SKM-1 (cell line): ENCODE data around the gene MALRD1.
"Not testable (repeated sequence)": the region's sequence is repeated elsewhere in the genome, so short reads cannot be mapped to it uniquely, and the experiment has no call there.

ENCODE experiments used
- DNase-seq: peaks from one replicate; lab custom pipeline; 2025; ENCODE audit not compliant: unreplicated experiment; lab: John Stamatoyannopoulos, UW

MALRD1 gene

DNA sequence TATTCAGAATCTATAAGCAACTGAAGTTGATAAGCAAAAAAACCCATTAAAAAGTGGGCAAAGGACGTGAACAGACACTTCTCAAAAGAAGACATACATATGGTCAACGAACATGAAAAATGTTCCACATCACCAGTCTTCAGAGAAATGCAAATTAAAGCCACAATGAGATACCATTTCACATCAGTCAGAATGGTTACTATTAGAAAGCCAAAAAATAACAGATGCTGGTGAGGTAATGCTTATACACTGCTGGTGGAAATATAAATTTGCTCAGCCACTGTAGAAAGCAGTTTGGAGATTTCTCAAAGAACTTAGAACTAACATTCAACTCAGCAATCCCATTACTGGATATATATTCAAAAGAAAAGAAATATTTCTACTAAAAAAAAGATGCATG lies 434.8 kb downstream of the MALRD1 start:
- no peak for DNase-seq

DNA sequence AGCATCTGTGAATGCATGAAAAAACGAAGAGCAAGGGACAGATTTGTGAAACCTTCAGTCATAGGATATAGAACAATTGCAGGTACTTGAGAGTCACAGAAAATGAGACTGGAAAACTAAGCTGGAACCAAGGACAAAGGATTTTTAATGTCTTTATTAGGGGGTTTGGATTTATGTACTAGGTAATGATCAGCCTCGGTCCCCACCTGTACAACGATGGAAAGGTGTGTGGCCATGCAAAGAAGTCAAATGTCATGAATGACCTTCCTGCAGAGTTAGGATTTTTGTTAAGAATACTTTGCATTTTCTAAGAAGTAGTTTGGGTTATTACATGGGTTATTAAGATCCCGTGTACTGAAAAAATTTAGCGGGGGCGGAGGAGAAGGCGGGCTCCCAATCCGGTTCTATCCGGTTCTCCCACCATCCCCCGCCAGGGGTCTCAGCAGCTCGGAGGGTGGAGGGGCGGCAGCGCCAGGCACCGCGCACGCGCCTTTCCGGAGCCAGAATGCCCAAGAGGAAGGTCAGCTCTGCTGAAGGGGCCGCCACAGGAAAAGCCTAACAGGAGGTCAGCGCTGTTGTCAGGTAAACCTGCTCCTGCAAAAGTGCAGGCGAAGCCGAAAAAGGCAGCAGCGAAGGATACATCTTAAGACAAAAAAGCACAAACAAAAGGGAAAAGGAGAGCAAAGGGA lies 440.1 kb downstream of the MALRD1 start:
- no peak for DNase-seq

DNA sequence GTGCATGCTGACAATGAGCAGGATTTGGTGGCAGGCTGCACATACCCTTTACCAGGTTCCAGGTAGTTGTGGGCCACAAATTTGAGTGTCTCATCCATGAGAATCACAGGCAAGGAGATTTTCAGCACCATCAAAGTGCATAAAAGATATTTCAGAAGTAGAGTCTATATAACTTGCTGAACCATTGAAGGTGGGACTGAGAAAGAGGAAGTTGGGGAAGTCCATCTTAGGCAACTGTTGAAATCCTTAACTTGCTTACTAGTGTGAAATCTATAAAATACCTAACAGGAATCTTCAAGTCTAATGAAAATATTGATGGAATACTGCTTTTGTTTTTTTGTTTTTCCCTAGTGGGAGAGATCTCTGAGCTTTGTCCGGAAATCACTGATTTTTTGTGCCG lies 442.6 kb downstream of the MALRD1 start:
- DNase-seq = peak; percentile 19

DNA sequence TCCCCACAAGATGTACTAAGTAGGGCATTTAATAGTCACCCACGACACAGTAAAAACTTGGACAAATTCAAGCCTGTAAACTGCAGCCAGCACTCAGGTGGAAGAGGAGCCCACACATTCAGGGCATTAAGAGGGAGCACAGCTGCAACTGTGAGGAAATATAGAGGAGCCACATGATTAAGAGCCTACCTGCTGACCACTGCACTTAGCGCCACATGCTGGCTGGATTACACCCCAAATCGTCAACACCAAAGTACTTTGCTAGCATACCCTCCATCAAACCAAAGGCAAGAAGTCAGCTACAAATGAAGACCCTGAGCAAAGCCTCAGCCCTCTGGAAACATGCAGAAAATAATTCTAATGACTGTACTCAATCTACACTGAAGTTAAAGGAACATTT lies 445.3 kb downstream of the MALRD1 start:
- DNase-seq = no peak

DNA sequence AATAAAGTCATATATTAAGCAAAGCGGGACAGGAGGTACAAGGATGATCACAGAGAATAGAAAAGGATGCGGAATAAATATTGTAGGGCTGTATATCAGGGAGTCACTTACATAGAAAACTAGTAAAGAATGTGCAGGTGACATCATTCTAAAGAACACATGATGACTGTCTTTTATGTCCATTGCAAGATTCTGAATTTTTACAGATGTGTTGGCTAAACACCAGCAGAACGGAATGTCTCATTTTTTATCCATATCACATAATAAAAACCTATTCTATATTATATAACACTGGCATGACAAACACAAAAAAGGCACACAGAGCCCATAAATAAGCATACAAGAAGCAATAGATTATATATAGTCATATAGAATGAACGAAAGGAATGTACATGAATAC lies 448.4 kb downstream of the MALRD1 start:
- no peak for DNase-seq

DNA sequence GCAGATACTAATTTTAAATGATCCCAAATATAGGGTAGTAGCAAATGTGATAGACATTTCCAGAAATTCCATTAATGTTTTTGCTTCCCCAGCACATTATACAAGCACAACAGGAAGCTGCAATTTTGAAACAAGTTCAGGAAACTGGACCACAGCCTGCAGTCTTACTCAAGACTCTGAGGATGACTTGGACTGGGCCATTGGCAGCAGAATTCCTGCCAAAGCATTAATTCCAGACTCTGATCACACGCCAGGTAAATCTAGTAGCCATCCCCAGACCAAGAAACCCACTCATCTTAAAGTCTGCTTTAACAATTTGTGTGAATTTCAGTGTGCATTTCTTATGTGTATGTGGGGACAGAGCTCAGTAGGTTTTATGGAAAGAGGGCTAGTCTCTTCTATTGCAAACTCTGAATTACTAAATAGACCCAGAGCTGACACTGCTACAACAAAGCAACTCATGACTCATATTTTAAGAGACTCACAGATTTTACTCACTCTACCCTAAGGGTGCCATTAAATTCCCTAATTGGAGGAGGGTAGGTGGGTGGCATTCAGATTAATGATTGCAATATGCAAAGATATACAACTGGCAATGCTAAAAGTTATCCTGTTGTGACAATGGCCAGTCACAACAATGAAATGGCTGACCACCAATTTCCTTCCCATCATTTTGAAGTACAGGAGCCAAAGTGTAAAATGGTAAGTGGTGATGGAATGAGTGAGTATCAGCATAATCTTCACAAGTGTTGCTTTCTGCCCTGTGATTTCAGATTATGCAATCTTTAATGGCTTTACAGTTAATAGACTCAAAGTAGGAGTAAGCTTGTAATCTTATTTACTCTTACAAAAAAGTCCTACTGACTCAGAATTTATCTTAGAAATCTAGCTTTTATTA lies 450.0 kb downstream of the MALRD1 start:
- no peak for DNase-seq

DNA sequence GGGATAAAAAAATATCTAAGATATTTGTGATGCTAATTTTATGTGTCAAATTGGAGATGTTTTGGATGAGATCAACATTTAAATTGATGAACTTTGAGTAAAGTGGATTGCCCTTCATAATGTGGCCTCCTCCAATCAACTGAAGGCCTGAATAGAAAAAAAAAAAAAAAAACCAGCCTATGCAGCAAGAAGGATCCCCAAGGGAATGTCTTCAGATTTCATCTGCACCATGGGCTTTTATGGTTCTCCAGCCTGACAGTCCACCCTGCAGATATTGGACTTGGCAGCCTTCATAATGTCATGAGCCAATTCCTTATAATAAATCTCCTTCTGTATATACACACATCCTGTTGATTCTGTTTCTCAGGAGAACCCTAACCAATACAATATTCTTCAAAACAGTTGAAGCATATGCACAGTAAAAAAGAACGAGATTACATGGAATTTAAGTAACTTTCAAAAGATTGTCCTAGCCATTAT lies 450.7 kb downstream of the MALRD1 start:
- no peak for DNase-seq

DNA sequence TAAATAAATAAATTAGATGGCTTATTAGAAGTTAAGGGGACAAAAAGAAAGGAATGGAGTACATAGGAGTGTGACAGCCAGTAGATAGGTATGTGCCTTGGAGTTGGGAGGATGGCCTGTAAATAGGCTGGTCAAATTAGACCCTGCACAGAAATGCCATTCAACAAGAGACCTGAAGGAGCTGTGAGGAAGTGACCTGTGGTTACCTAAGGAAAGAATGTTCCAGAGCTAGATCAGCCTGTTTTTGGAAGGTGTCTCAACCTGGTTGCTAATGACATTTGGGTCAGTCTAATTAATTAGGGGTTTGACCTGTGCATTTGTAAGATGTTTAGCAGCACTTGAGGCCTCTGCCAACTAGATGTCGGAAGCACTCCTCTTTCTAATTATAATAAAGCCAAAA lies 452.4 kb downstream of the MALRD1 start:
- no peak for DNase-seq

DNA sequence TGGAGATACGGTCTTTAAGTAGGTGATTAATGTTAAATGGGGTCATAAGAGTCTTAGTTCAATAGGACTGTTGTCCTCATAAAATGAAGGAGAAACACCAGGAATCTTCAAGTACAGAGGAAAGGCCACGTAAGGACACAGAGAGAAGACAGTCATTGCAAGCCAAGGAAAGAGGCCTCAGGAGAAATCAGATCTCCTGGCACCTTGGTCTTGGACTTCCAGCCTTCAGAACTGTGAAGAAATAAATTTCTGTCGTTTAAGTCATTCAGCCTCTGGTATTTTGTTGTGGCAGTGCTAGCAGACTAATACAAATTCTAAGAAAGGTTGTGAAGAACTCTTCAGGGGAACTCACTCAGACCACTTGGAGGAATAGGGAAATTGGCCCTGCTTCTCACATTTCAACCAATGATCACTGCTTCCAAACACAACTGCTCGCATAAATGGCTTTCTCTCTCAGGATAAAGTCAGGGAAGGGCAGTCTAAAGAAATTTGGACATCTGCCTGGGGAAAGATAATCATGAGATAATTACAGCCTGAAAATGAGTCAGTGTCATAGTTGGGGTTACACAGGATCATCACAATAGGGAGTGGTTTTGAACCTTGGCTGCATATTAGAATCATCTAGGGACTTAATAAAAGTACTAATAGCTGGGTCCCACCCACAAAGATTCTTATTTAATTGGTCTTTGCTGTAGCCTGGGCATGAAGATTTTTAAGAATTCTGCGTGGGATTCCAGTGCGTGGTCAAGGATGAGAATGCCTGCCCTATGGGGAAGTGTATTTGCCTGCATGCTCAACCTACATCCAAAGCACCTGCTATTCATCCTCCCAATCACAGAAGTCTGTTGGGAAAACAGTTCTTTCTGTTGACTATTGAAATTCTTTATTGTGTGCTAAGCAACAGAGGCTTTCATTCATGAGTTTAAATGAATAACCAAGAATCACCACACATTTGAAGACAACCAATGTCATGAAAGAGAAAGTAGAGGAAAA lies 457.0 kb downstream of the MALRD1 start:
- DNase-seq = no peak

DNA sequence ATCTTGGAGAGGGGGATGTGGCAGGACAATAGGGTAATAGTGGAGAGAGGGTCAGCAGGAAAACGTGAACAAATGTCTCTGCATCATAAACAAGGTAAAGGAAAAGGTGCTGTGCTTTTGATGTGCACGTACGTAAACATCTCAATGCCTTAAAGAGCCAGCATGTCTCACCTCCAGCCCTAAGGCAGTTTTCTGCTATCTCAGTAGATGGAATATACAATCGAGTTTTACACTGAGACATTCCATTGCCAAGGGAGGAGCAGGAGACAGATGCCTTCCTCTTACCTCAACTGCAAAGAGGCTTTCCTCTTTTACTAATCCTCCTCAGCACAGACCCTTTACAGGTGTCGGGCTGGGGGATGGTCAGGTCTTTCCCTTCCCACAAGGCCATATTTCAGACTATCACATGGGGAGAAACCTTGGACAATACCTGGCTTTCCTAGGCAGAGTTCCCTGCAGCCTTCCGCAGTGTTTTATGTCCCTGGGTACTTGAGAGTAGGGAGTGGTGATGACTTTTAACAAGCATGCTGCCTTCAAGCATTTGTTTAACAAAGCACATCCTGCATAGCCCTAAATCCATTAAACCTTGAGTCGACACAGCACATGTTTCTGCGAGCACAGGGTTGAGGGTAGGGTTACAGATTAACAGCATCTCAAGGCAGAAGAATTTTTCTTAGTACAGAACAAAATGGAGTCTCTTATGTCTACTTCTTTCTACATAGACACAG lies 461.6 kb downstream of the MALRD1 start:
- not testable (repeated sequence) for DNase-seq

DNA sequence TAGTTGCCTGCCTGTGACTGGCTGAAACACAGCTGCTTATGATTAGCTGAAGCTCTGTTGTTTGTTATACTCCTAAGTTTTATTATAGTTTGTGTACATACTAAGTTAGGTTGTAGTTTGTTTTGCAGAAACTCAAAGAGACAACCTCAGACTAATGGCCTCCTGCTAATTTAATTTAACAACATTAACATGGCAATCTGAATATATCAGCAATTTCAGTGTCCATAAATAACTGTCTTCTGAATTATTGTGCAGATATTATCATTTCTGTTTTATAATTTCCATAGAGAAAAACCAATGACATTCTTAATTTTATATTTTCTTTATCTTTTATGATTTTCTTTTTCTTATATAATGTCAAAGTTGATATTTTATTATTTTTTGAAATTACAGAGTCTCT lies 469.5 kb downstream of the MALRD1 start:
- no peak for DNase-seq

DNA sequence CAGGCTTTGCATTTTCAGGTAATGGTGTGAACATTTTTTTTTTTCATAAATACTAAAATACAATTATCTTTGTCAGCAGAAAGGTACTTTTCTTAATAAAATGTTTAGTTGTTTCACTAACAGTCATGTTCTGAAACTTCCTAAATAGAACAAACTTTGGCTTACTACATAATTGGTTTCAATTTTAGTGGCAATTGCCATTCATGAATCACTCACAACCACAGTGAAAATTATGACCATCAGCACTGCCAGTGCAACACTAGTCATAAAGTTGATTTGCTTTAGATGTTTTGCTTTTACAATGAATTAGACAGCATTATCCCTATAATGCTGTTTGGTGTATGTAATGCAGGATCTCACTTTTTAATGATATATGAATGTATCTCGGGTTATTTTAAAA lies 470.0 kb downstream of the MALRD1 start:
- no peak for DNase-seq

DNA sequence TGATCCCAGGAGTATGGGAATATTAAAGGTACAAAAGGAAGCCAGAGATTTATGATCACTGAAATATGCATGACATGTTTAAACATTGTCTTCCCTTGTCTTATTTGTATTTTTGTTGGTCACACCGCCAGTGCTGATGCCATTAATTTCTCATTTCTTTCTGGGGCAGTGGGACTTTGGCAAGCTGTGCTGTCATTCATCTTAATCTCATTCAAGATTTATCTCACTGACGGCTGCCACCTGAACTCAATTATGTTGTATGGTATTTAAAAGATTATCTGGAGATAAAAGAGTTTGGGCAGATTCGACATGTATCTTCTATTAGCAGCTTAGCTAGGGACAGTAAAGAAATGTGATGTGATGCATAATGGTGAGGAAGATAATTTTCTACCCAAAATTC lies 482.7 kb downstream of the MALRD1 start:
- DNase-seq = no peak

DNA sequence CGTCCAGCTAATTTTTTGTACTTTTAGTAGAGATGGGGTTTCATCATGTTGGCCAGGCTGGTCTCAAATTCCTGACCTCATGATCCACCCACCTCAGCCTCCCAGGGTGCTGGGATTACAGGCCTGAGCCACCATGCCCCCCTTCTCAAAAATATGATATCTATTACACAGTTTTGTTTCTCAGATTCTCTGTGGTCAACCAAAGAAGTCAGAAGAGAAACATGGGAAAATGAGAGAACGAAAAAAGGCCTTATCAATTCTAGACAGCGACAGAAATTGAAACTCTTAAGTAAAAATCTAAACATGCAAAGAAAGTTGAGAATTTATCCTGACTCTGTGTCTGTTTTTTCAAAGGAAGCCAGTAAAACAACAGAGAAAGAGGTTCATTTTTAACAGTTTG lies 483.8 kb downstream of the MALRD1 start:
- no peak for DNase-seq

DNA sequence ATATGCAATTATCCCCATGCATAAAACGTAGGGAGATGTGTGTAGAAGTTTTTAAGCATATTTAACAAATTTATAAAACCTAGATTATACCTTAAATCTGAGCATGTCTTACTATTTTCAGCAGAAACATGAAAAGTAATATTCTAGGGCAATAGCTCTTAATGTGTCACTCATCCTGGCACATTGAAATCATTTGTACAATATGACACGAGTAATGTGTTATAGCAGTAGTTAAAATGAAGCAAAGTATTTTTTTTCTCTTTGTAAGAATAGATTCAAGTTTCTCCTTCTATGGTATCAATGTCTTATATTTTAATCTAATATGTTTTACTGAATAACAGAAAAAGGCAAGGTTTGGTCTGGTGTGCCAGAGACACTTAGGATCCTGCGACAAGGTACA lies 492.7 kb downstream of the MALRD1 start:
- no peak for DNase-seq

DNA sequence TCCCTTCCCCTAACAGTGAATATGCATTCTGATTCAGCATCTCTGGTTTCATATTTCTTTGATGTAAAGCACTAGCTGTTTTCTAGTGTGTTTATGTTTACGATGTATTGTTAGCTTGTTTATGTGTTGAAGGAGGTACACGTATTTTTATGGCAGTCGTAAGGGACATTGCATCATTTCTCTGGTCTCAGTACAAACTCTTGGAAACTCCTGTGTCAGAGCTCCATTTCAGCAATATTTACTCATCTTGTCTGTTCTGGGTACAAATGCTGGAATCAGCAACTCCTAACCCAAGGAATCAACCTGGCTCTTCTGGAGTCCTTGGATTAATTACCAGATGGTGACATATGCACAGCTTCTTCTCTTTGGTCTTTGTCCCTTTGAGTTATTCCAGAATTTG lies 497.6 kb downstream of the MALRD1 start:
- no peak for DNase-seq

DNA sequence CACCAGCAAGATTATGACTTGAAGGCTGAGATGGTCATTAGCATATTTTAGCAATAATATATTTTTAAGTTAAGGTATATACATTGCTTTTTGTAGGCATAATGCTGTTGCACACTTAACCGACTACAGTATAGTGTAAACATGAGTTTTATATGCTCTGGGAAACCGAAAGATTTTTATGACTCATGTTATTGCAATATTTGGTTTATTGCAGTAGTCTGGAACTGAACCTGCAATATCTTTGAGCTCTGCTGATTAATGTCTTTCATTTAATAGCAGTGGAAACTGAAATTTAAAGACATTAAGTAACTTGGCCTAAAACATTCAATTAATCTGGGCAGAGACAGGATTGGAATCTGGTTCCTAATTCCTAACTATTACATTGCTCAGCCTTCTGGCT lies 500.9 kb downstream of the MALRD1 start:
- no peak for DNase-seq

DNA sequence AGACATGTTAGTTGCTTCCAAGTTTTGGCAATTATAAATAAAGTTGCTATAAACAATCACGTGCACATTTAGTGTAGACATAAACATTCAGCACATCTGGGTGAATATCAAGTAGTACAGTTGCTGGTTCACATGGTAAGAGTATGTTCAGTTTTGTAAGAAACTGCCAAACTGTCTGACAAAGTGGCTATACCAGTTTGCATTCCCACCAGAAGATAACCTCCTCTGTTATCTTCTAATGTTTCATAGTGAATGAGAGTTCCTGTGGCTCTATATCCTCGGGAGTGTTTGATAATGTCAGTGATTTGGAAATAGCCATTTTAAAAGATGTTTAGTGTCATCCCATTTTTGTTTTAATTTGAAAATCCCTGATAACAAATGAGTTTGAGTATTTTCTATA lies 508.1 kb downstream of the MALRD1 start:
- DNase-seq = no peak

DNA sequence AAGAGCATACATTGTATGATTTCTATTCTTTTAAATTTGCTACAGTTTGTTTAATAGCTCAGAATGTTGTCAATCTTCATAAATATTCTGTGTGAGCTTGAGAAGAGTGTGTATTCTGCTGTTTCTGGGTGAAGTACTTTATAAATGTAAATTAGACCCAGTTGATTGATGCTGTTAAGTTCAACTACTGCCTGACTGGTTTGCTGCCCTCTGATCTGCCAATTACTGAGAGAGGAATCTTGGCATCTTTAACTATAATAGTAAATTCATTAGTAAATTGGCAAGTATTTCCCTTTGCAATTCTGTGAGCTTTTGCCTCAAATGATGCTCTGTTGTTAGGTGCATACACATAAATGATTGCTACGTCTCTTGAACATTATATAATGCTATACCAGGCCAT lies 512.6 kb downstream of the MALRD1 start:
- DNase-seq = no peak

DNA sequence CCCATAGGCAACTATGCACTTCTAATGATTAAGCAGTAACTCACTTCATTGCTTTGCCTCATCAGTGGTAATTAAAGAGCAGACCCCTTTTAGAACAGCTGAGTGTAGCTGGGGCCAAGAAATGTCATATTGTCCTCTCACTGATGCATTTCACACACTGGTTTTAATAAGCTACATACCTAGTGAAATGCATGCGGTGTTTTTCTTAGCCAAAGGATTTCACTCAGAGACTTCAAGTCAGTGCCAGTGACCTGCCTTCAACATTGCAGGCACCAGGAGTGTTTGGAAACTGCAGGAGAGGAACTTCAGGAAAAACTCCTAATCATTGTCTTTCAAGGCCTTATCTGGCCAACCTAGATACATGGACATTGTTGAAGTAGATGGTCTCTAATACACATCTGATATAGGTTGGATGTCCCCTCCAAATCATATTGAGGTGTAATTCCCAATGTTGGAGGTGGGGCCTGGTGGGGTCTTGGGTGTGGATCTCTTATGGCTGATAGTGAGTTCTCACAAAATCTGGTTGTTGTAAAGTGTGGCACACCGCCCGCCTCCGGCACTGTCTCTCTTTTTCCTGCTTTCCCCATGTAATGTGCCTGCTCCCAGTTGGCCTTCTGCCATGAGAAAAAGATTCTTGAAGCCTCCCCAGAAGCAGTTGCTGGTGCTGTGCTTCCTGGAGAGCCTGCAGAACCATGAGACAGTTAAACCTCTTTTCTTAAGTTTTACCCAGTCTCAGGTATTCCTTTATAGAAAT lies 515.0 kb downstream of the MALRD1 start:
- no peak for DNase-seq
